NCI-H526 (cell line): ENCODE results near the gene DLG2.
"Not testable (repeated sequence)": the region's sequence is repeated elsewhere in the genome, so short reads cannot be mapped to it uniquely, and the experiment has no call there.

Source experiments
- DNase-seq, 2 experiments: peaks; one replicate each; lab custom pipeline; 2025; lab: John Stamatoyannopoulos, UW

DLG2 gene

DNA sequence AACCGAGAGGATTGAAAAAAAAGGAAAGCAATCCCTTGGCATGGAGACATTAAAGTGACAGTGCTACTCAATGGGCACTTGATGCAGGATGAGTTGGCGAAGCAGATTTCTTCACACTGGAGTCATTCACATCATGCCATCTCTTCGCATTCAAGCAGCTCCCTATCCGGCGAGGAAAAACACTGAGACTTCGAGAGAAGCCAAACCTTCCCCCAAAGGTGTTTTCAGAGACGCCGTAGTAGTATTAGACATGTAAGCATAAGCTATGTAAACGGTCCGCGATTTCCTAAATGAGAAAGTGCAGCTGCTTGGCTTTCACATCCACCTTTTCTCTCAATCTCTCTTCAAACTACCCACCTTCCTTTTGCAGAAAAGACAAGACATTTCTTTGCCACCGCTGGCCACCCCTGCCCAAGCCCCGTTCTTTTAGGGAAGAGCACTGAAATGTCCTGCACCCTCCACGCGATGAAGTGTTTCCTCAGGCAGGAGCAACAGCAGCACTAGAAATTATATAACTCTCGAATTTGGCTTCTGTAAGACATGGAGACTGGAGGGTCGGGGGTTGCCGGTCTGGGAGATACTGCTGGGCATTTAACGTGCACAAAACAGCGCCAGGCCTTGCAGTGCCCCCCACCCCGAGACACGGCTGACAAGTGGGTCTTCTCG, at the start of gene DLG2:
Gene DLG2 (minus strand): TSS at position 13 of the 666 bp plus-strand sequence.
- peak; percentile 64 to 75 for DNase-seq

DNA sequence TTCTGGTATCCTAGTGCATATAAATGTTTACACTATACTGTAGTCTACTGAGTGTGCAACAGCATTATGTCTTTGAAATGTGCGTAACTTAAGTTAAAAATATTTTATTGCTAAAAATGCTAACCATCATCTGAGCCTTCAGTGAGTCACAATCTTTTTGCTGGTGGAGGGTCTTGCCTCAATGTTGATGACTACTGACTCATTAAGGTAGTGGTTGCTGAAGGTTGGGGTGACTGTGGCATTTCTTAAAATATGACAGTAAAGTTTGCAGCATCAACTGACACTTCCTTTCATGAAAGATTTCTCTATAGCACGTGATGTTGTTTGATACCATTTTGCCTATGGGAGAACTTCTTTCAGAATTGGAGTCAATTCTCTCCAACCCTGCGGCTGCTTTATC, 46.2 kb upstream of the DLG2 start:
- DNase-seq: no peak

DNA sequence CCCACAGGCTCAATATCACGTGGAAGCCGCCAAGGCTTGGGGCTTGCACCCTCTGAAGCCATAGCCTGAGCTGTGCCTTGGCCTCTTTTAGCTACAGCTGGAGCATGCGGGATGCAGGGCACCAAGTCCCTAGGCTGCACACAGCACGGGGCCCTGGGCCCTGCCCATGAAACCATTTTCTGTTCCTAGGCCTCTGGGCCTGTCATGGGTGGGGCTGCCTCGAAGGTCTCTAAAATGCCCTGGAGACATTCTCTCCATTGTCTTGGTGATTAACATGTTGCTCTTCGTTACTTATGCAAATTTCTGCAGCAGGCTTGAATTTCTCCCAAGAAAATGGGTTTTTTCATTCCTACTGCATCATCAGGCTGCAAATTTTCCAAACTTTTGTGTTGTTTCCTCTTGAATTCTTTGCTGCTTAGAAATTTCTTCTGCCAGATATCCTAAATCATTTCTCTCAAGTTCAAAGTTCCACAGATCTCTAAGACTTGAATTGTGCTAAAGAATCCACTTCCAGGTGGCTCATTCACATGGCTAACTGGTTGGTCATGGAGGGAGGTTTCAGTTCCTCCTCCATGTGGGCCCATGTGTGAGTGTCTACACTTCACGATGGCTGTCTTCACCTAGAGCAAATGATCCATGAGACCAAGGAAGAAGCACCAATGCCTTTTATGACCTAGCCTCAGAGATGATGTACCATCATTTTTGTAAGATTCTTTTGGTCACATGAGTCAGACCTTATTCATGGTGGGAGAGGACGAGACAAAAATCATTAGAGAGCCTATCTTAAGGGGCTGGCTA, 45.2 kb upstream of the DLG2 start:
- DNase-seq: no peak

DNA sequence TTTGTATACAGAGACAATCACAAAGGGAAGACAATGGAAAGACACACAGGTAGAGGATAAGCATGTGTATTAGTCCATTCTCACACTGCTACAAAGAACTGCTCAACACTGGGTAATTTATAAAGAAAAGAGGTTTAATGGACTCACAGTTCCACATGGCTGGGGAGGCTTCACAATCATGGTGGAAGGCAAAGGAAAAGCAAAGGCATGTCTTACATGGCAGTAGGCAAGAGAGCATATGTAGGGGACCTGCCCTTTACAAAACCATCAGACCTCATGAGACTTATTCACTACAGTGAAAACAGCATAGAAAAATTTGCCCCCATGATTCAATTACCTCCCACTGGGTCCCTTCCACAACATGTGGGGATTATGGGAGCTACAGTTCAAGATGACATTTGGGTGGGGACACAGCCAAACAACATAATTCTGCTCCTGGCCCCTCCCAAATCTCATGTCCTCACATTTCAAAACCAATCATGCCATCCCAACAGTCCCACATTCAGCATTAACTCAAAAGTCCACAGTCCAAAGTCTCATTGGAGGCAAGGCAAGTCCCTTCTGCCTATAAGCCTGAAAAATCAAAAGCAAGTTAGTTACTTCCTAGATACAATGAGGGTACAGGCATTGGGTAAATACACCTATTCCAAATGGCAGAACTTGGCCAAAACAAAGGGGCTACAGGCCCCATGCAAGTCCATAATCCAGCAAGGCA, 44.0 kb upstream of the DLG2 start:
- DNase-seq: not testable (repeated sequence)

DNA sequence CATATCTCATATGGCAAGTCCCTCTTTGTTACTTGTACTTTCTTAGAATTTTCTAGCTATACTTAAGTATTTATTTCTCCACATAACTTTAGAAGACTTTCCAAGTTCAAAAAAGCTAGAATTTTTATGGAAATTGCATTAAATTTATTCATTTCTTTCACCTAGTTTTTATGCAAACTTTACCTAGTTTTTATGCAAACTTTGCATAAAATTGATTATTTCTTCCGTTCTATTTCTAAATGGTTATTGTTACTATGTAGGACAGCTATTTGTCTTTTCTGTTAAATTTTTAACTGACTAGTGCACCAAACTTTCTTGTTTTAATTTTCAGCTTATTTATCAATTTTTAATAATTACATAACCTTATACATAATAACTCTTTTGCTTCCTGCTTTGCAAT, 41.0 kb upstream of the DLG2 start:
- DNase-seq: no peak

DNA sequence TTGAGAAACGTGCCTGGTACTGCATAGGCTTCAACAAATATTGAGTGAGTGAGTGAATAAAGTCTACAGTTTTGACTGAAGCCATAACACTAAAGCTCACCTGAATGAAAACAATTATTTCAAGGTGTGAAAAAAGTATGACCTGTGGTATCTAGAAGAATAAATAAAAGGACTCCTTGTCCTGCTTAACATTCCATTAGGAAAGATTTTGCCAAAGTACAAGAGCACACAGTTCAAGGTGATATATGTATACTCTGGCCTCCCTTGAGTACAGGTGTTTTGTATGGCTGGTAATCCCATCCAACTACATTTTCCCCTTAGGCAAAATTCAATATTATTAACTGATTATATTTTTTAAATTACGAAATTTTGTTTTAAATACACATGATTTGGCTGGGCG, 39.5 kb upstream of the DLG2 start:
- no peak for DNase-seq

DNA sequence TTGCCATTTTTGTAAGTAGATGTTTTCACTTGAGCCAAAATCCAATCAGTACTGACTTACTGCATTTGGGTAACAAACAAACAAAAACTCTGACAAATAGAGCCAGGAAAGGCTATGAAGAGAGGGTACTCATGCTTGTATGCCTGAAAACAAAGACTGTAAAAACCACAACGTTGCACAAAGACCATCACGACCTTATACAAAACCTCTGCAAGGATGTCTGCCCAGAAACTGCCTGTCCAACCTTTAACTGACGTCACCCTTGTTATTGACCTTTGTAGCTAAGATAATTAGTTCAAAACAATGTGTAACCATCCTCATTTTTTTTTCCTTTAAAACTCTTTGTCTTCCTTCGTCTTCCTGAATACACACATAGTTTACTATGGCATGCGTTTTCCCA, 38.6 kb upstream of the DLG2 start:
- DNase-seq: no peak

DNA sequence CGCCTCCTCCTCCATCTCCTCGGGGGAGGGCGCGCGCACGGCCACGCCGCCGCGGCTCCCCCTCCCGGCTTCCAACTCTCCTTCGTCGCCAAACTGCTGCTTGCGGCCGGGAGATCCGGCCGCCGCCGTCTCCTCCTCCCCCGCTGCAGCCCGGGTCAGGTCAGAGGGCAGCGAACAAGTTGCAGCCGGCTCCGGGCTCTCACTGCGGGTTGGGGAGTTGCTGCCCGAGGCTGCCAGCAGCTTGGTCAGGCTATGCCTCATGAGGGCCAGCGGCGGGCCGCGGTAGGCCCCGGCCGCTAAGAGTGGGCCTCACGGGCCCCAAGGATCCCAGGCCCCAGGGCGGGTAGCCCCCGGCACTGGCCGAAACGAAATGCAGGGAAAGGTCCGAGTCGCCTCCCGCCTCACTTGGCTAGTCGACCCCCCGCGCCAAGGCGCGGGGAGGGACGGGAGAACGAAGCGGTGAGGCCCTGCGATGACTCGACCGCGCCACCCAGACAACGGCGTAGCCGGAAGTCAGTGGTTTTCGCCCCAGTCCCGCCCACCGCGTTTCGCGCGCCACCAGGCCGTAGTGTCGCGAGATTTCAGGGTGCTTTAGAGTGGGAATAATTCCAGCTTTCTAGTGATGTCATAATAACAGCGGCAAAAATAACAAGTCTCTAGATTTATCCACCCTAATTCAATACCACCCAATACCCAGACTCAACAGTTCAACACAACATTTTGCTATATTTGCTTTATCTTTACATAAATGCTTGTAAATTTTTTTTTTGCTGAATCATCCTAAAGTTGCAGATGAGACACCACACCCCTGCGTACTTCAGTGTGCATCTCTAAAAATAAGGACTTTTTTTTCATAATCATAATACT, 37.7 kb upstream of the DLG2 start, which contains the start of gene CREBZF:
Gene CREBZF (minus strand): TSS at position 515 of the 867 bp plus-strand sequence. CDS start 254 bp downstream, at position 261.
- peak; percentile 93 to 99 for DNase-seq

DNA sequence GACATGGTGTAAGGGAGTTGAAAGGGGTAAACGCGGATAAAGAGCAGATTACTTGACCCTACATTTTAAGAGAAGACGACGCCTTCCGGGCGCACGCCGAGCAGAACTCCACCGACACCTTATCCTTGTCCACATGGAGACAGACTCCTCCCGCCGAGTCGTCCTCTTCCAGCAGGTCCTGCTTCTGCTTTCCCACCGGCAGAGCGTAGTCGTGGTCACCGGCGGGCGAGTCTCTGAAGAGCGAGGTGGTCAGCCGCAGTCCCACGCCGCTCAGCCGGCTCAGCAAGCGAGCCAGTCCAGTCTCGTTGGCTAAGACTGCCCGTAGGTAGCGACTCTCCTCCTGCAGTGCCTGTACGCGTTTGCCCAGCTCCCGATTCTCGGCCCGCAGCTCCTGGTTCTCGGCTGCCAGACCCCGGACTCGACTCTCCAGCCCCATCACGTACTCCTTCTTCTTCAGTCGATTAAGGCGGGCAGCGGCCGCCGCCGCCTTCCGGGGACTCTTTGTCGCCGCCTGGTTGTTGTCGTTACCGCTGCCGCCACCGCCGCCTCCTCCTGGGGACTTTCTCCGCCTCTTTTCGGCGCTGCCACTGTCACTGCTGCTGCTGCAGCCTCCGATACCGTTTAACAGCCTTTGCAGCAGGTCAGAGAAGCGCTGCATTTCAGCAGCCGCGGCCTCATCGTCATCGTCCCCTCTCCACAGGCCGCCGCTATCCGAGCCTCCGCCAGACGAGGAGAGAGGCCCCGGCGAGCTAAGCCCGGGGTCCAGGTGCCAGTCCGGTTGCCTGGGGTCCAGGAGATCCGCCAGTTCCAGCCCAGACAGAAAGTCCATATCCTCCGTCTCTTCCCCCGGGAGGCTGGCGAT, 36.8 kb upstream of the DLG2 start:
- DNase-seq: peak; percentile 67 to 91

DNA sequence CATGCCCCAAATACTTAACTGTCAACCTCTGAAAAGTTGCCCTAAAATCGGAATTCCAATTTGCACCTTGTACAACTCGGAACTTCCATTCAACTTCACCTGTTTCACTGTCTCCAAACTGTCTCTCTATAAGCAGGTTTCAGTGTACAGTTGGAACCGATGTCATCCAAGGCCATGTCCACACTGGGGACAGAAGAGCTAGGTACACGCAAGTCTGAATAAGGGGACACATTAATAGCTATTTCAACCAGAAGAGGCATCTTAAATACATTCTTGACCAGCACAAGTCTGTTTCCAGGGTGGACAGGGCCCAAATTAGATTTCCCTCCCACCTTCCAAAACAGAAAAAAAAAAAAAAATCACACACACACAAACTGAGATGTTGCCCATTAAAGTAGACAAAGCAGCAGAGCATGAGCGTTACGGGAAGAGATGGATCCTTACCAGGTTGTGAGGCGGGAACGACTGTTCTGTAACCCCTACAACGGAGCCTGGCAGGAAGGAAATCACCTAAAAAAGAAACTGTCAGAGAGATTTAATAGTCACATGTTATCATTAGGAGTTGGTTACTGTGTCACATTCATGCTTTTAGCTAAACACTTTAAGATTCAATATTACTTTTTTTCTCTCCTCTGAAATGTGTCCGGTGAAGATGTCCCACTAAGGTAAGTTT, 36.1 kb upstream of the DLG2 start:
- DNase-seq: peak; percentile 39 to 56

DNA sequence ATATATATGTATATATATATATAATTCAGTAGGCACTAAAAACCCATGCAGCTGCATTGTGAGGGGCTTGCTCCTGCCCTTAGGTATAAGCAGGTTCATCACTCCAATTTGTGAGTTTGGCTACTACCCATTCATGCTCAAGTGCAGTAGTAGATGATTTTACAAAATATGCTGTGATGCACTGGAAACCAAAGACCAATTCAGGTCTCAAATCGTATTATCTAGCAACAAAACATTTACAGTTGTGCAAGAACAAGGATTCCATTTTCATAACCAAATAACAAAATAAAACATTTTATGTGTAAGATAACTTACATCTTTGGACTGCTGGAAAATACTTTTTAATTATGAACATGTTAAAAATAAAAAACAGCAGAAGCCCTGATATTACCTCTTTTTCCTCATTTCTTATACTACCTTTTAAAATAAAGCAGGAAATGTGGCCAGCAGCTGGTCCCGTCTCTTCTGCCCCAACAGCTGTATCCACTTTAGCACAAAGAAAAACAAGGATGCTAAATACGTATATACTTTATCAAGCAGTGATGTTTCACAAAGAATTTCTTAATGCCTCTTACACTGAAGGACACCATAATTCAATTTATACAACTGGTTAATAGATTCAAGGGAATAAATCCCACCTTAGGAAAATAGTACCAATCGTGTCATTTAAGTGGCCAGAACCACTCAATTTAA, 35.0 kb upstream of the DLG2 start:
- DNase-seq: peak in 1 of 2 experiments; percentile 19

DNA sequence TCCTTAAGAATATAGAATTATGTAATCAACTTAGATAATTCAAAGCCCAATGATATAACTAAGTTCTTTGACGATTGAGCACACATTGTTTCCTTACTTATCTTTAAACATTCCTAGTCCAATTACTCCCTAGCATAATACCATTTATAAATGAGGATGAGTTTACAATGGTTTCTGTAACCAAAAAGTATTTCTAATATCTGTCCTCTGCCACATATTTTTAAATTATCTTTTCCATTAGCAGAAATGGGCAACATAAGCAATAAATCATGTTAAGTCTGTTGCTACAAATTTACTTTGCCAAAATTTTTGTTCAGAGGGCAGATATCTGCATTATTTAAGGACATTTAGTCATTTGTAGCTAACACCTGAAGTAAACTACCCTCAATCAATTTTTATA, 31.0 kb upstream of the DLG2 start:
- DNase-seq: no peak

DNA sequence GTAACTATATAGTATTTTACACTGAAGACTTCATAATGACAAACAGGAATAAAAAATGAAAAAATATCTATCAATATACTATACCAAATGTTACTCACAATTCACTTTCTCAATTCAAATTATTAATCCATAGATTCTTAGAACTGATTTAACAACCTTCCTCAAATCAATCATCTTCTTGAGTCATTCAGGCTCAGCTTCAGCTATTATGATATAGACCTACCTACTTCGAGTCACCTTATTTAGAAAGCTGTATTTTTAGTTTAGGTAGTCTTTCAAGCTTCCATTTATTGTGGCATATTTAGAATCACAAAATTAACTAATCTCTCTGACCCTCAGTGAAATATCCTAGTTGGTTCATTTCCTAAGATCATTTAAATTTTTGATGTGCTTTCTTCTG, 29.6 kb upstream of the DLG2 start:
- DNase-seq: no peak

DNA sequence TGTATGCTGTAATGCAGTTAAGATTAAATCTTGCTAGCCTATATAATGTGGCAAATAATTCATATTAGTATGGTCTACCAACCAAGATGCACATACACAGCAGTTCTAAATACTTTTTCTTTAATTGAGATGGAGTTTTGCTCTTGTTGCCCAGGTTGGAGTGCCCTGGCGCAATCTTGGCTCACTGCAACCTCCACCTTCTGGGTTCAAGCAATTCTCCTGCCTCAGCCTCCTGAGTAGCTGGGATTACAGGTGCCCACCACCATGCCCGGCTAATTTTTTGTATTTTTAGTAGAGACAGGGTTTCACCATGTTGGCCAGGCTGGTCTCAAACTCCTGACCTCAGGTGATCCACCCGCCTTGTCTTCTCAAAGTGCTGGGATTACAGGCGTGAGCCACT, 27.2 kb upstream of the DLG2 start:
- DNase-seq: not testable (repeated sequence)

DNA sequence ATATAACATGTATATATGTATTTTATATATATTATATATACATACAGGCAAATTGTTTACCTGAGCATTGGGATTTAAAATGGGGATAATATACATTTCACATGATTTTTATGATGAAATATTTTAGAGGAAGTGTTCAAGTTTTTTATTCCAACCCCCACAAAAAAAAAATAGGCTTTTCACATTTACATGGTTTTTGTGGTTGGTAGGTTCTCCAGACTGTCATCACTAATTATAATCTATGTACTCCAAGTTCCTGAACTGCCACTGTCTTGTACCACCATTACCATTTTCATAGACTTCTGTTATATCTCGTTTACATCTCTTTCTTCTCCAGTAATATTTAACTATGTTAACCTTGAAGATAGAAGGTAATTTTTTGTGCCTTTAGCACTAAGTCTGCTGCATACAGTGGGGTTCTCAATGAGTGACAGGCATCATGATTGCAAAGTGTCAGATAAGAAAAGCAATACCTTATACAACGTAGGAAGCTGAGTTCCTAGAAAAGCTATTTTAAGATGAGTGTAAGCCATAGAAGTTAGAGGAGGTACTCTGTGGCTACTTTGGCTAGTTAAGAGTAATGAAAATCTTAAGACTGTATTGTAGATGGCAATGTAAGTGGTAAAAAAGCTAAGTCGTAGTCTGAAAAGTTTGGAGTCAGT, 25.8 kb upstream of the DLG2 start:
- DNase-seq: no peak

DNA sequence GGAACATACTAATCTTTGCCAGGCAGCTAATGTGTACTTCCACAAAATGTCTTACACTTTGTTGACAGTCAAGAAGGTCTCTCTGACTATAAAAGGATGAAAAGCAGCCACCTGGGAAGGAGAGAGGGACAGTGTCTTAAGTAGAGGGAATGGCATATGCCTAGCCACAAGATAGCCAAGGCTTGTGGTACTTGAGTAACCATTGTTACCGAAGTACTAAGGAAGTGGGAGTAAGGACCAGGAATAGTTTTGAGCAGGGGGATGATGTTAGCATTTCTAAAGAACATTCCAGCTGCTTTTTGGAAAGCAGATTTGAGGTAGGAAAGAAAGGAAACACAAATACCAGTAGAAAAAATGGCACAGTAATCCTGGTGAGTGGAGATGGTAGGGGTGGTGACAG, 24.0 kb upstream of the DLG2 start:
- DNase-seq: no peak

DNA sequence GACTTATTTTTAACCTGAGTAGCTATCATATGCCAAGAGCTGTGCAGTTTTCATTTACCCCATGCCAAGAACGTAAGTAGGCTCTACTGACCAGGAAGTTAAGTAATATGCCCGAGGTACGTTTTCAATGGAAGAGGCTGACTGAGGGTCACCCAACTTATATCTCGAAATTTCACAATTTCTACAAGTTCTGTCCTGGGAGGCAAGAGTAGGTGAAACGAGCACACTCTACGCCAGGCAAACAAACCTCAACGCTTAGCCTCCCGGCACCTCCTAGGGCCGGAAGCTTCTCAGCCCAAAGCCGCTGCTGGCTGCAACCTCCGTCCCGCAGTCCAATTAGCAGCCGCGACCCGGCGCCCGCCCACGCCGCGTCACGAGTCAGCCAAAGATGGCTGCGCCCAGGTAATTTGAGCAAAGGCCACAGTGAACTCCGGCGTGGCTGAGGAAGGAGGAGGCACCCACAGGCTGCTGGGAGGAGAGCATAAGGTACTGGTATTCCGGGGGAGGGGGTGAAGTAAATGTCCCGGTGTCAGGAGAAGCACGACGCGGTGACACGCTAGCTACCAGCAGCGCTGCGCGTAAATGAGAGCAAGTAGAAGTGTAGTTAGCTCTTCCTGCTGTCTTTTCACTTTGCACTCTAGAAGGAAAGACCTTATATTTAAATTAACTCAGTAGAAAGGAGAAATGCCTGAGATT, 20.6 kb upstream of the DLG2 start, which contains the start of gene TMEM126A:
Gene TMEM126A (plus strand): TSS at position 364 of the 696 bp plus-strand sequence. CDS start 2,289 bp downstream, outside the sequence.
- DNase-seq: peak; percentile 95 to 98

DNA sequence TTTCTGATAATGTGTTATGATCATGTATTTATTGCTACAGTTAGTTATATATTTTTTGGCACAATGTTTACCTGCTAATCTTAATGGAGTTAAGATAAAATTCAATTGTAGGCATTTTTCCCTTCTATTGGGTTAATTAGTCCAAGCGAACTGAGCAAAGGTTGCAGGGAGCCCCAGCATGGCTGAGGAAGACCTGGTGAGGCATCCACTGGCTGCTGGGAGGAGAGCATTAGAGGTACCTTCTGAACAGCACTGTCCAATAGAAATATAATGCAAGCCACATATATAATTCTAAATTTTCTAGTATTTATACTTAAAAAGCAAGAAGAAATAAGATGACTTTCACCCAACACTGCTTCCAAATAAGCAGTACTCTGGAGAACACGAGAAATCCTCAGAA, 19.9 kb upstream of the DLG2 start:
- peak in 1 of 2 experiments; percentile 7 for DNase-seq
